HEK293 (cell line): ENCODE data around the gene PAPSS1.

Experiments used
- CTCF ChIP-seq: fragments of 450-650 bp; formaldehyde crosslinking; IDR thresholded peaks from 2 replicates; pipeline ENCODE4 v1.5.1; 2016; ENCODE audit warnings: missing biosample characterization, missing genetic modification characterization
- EGR2 ChIP-seq: fragments of 450-650 bp; formaldehyde crosslinking; IDR thresholded peaks from 2 replicates; pipeline ENCODE4 v1.5.1; 2016; ENCODE audit warnings: low read depth, missing biosample characterization, missing genetic modification characterization
- REST ChIP-seq: fragments of 450-650 bp; formaldehyde crosslinking; IDR thresholded peaks from 2 replicates; pipeline ENCODE4 v1.5.1; 2016; ENCODE audit warnings: missing biosample characterization, missing genetic modification characterization
- SP2 ChIP-seq: fragments of 450-650 bp; formaldehyde crosslinking; IDR thresholded peaks from 2 replicates; pipeline ENCODE4 v1.5.1; 2016; ENCODE audit warnings: missing biosample characterization, missing genetic modification characterization
- ZBTB8A ChIP-seq: fragments of 450-650 bp; formaldehyde crosslinking; IDR thresholded peaks from 2 replicates; pipeline ENCODE4 v1.5.1; 2016; ENCODE audit warnings: missing biosample characterization, missing genetic modification characterization
- ZNF23 ChIP-seq: fragments of 450-650 bp; formaldehyde crosslinking; IDR thresholded peaks from 2 replicates; pipeline ENCODE4 v1.5.1; 2016; ENCODE audit warnings: missing biosample characterization, missing genetic modification characterization, borderline replicate concordance
- ZNF391 ChIP-seq: fragments of 450-650 bp; formaldehyde crosslinking; IDR thresholded peaks from 2 replicates; pipeline ENCODE4 v1.5.1; 2016; ENCODE audit warnings: low read depth, missing biosample characterization, missing genetic modification characterization, borderline replicate concordance
- ZNF423 ChIP-seq: fragments of 450-650 bp; formaldehyde crosslinking; IDR thresholded peaks from 2 replicates; pipeline ENCODE4 v1.5.1; 2016; ENCODE audit warnings: missing biosample characterization, missing genetic modification characterization
- ZNF530 ChIP-seq: fragments of 450-650 bp; formaldehyde crosslinking; IDR thresholded peaks from 2 replicates; pipeline ENCODE4 v1.5.1; 2016; ENCODE audit warnings: low read depth, missing biosample characterization, missing genetic modification characterization
- ZNF548 ChIP-seq: fragments of 450-650 bp; formaldehyde crosslinking; IDR thresholded peaks from 2 replicates; pipeline ENCODE4 v1.5.1; 2016; ENCODE audit warnings: missing biosample characterization, missing genetic modification characterization
- ZNF596 ChIP-seq: fragments of 450-650 bp; IDR thresholded peaks from 2 replicates; pipeline ENCODE4 v1.5.0; 2018; ENCODE audit warnings: missing biosample characterization, mild to moderate bottlenecking, missing genetic modification characterization, moderate library complexity
- ZNF768 ChIP-seq: fragments of 450-650 bp; formaldehyde crosslinking; IDR thresholded peaks from 2 replicates; pipeline ENCODE4 v1.5.1; 2018; ENCODE audit warnings: missing biosample characterization, mild to moderate bottlenecking, missing genetic modification characterization

GRCh38 chr4:107630185-107630705, 89.8 kb downstream of the PAPSS1 start:
- no peak for TF ChIP-seq ZNF391
- TF ChIP-seq ZNF548 (tag by site-specific recombination): no peak
- TF ChIP-seq EGR2: no peak
- TF ChIP-seq ZBTB8A (tag by site-specific recombination): no peak
- no peak for TF ChIP-seq CTCF (tag by site-specific recombination)
- no peak for TF ChIP-seq ZNF768
- no peak for TF ChIP-seq REST (tag by site-specific recombination)
- no peak for TF ChIP-seq ZNF530 (tag by site-specific recombination)
- TF ChIP-seq ZNF423 (tag by site-specific recombination): no peak
- no peak for TF ChIP-seq SP2 (tag by site-specific recombination)
- TF ChIP-seq ZNF23 (tag by site-specific recombination): no peak
- no peak for TF ChIP-seq ZNF596 (tag by site-specific recombination)
